NCI-H1105 treated with DMSO at 0.1 percent for 48 hours (cell line): ENCODE results near the gene CPEB3.
A peak's percentile ranks its signal among the peaks of the same experiment; 100 is the strongest.
"Not testable (repeated sequence)": the region's sequence is repeated elsewhere in the genome, so short reads cannot be mapped to it uniquely, and the experiment has no call there.

Source experiments
- DNase-seq: peaks from one replicate; lab custom pipeline; 2025; lab: John Stamatoyannopoulos, UW

CPEB3 gene

DNA sequence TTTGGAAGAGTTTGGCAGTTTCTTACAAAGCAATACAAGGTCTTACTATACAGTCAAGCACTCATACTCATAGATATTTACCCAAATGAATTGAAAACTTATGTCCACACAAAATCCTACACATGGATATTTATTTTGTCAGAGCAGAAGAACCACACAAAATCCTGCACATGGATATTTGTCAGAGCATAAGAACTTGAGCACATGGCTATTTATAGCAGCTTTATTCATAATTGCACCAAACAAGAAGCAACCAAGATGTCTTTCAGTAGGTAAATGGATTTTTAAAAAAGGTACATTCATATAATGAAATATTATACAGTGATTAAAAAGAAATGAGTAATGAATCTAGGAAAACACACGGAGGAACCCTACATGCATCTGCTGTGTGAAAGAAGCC is 251.9 kb downstream of the CPEB3 start:
- DNase-seq: no peak

DNA sequence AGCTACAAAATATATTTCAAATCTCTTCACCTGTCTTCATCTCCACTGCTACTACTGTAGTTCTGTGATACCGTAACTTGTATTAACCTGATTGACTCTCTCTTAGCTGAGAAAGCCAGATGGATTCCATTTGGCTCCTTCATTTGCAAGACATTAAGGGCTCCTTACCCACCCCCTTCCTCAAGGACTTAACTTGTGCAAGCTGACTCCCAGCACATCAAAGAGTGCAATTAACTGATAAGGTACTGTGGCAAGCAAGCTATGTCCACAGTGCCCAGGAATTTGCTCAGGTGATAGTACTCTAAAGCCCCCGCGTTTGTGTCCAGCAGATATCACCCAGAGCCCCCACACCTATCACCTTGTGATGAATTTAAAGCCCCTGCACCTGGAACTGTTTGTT is 257.8 kb downstream of the CPEB3 start:
- not testable (repeated sequence) for DNase-seq

DNA sequence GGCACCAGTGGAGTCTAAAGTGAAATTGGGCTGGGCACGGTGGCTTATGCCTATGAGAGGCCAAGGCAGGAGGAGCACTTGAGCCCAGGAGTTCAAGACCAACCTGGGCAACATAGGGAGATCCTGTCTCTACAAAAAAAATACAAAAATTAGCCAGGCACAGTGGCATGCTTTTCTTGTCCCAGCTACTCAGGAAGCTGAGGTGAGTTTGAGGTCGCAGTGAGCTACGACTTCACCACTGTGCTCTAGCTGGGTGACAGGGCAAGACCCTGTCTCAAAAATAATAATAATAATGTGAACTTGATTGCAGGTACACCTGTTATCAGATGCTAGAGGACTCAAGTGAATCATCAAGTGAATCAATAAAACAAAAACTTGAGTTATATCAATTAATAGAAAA is 259.3 kb downstream of the CPEB3 start:
- no peak for DNase-seq

DNA sequence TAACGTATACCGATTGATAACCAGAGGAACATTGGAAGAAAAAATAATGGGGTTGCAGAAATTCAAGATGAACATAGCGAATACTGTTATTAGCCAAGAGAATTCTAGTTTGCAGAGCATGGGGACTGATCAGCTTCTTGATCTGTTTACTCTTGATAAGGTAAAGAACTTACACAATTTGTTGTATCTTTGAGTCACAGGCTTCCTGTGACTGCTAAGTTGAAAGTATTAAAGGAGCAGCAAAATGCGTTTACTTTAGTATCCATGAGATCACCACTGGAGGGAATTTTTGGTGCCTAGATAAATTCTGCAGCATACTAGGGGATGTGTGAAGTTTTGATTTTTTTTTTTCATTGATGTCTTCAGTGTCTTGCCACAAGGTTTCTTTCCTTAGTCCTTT is 263.7 kb downstream of the CPEB3 start:
- DNase-seq: no peak

DNA sequence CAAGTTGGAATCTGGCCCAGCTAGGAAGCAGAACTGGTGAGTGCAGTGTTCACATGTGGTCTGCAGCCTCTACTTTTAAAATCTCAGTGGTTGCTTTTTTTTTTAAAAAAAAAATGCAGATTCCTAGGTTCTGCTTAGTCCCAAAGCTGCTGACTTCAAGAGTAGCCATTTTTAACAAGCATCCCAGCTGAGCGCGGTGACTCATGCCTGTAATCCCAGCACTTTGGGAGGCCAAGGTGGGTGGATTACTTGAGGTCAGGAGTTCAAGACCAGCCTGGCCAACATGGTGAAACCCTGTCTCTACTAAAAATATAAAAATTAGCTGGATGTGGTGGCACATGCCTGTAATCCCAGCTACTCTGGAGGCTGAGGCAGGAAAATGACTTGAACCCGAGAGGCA is 265.5 kb downstream of the CPEB3 start:
- not testable (repeated sequence) for DNase-seq

DNA sequence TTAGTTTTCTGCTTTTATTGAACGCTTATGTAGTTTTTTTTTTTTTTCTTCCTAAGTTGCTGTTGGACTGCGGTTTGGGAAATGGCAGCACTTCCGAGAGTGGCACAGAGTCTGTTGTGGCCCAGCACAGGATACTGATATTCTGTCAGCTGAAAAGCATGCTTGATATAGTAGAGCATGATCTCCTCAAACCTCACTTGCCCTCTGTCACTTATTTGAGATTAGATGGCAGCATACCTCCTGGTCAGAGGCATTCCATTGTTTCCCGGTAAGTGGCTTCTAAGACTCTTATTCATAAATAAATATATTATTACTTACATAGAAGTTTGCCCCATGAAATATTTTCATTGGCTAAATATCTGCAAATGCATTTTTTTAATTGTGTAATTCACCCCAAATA is 266.2 kb downstream of the CPEB3 start:
- no peak for DNase-seq

DNA sequence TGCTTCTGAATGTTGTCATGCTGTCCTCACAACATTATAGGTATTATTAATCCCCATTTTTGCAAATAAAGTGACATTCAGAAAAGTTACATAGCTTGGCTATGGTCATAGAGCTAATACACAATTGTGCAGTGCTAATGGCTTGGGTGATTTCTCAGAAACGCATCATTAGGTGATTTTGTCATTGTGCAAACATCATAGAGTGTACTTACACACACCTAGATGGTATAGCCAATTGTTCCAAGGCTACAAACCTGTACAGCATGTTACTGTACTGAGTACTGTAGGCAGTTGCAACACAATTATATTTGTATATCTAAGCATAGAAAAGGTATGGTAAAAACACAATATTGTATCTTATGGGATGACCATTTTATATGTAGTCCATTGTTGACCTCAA is 276.3 kb downstream of the CPEB3 start:
- DNase-seq: no peak

DNA sequence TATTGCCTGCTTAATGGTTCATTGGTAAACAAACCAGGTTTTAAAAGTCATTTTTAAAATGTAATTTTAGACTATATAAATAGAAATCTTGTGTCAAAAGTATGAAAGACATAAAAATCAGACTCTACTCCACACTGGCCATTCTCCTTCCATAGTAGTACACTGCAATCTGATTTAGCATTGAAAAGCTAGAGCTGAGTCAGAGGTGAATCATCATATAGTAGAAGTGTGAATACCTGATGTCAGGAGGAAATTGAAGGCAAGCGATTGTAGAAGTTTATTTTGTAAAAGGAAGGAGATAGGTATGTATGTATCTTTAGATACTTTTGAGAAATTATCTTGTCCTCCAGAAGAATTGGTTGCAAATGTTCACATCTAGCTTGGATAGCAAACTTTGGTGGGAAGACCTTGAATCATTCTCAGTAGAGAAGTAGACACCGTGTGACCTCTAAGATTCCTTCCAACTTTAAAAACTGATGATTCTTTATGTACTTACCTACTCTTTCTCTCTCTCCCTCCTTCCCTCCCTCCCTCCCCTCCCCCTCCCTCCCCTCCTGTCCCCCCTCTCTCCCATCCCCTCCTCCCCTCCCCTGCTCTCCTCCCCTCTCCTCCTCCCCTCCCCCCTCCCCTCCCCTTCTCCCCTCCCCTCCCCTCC is 279.2 kb downstream of the CPEB3 start:
- peak; percentile 12 for DNase-seq

DNA sequence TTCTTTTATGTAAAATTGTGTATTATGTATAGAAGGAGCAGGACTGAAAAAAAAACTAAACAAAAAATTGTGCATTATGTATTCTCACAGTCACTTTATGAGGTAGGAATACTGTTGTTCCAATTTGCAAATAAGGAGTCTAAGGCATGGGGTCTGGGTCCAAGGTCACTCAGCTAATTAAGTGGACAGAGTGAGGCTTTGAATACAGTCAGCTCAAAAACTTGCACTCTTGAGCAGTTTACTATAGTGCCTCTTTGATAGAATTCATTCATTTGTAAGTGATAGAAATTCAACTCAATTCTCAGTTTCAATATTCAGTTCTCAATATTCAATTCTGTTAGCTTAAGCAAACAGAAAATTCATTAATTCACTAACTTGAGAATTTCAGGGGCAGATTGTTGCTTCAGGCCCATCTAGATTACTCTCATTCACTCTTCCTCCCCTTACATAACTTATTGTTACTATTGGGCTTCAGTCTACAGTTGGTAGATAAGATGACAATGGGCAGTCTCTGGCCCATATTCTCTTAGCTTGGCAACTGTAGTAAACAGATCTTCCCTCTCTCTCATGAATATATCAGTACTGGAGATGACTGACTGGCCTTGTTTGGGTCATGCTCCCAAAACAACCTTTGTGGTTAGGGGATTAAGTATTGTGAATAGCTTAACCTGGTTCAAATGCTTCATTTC is 280.7 kb downstream of the CPEB3 start:
- DNase-seq: no peak

DNA sequence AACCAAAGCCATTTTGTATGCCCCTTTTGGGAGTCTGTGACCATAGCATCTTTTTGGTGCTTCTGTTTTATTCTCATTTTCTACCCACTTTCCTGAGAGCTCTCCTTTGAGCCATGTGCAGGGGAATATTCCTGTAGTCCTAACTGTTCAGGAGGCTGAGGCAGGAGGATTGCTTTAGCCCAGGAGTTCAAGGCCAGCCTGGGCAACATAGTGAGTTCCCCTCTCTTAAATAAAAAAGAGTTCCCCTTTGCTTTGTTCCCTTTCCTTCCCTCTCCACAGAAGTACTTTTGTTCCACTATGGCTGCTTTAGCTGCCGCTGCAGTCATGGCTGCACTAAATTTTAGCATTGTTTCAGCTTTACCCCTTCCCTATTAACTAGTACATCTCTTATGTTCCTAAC is 281.4 kb downstream of the CPEB3 start:
- DNase-seq: no peak

DNA sequence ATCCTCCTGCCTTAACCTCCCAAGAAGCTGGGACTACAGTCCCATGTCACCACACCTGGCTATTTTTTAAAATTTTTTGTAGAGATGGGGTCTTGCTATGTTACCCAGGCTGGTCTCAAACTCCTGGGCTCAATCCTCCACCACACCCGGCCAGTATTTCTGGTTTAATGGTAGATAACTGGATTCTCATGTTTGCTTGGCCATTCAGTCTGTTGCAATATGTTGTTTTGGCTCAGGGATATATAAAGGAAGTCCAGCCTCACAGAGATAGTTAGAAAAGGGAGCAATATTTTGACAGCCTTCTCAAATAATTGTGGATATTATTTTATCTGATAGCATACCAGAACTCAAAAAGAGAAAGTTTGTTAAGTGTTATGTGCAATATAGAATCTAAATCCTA is 284.9 kb downstream of the CPEB3 start:
- no peak for DNase-seq

DNA sequence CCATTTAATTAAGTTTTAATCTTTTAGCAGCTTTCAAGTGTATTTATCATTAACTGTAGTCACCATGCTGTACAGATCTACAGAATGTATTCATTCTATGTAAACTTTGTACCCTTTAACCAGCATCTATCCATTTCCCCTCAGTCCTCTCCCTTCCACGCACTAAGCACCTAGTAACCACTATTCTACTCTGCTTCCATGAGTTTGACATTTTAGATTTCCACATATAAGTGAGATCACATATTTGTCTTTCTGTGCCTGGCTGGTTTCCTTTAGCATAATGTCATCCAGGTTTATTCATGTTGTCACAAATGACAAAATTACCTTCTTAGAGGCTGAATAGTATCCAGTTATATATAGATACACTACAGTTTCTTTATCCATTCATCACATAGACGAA is 287.6 kb downstream of the CPEB3 start:
- DNase-seq: no peak

DNA sequence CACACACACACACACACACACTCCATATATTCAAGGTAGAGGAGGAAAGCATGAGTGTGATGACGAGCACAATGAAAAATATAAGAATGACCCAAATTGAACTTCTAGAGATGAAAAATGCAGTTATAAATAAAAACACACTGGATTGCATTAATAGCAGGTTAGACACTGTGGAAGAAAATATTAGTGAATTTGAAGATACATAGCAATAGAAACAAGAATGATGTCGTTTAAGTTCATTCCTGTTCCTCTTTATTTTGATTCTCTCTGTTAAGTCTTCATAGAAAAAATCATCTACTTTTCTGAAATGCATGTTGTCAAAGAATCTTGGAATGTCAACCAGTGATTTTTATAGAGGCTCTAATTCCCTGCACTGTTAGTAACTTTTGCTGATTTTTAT is 288.9 kb downstream of the CPEB3 start:
- no peak for DNase-seq

DNA sequence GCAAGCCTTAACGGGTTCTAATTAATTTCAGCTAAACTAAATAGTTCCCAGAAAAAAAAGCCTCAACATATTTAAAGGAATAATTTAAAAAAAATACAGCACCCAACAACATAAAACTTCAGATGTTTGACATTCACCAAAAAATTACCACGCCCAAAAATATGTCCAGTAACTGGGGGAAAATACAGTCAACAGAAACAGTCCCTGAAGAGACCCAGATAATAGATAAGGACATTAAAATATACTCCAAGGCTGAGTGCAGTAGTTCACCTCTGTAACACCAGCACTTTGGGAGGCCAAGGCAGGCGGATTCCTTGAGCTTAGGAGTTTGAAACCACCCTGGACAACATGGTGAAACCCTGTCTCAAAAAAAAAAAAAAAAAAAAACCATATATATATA is 289.3 kb downstream of the CPEB3 start:
- no peak for DNase-seq
